DOHH2 (cell line): ENCODE measurements around the gene TSHZ1.

Experiments
- EZH2phosphoT487 ChIP-seq: fragments of 200-600 bp; sonication (generic); IDR thresholded peaks from 2 replicates; pipeline ENCODE4 v1.6.1; 2017; ENCODE audit warnings: borderline replicate concordance, mild to moderate bottlenecking, antibody characterized with exemption, low read length, moderate library complexity, mixed read lengths
- TF ChIP-seq, protein P1 (sequence below): fragments of 200-600 bp; sonication (generic); IDR thresholded peaks from one replicate; pipeline ENCODE4 v1.5.1; 2014; ENCODE audit warnings: antibody characterized with exemption, mild to moderate bottlenecking, low read depth, low read length; ENCODE audit not compliant: poor library complexity, severe bottlenecking

DNA sequence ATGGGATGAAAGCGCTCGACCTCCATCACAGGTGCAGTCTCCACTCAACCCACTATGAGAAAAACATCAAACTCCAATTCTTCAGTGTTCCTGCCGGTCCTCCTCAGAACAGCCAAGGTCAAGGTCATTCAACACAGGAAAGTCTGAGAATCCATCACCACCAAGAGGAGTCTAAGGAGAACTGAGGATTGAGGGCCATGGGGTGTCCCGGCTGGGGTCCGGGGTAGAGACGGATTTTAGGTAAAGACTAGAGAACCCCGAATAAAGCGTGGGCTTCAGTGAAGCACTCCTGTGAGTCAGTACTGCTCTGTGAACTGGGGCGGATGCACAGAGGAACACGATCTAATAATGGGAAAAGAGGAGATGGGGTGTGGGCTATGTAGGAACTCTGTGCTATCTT lies 43.5 kb upstream of the TSHZ1 start:
- TF ChIP-seq, protein P1, sequence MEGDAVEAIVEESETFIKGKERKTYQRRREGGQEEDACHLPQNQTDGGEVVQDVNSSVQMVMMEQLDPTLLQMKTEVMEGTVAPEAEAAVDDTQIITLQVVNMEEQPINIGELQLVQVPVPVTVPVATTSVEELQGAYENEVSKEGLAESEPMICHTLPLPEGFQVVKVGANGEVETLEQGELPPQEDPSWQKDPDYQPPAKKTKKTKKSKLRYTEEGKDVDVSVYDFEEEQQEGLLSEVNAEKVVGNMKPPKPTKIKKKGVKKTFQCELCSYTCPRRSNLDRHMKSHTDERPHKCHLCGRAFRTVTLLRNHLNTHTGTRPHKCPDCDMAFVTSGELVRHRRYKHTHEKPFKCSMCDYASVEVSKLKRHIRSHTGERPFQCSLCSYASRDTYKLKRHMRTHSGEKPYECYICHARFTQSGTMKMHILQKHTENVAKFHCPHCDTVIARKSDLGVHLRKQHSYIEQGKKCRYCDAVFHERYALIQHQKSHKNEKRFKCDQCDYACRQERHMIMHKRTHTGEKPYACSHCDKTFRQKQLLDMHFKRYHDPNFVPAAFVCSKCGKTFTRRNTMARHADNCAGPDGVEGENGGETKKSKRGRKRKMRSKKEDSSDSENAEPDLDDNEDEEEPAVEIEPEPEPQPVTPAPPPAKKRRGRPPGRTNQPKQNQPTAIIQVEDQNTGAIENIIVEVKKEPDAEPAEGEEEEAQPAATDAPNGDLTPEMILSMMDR, result no peak
- no peak for TF ChIP-seq EZH2phosphoT487
